ENCODE results near the gene COLEC11. TPM values are rescaled to one million over a fixed set of nuclear protein-coding genes. Genes with fewer than 3 reads are reported as not detected.

Gene COLEC11
- polyA plus RNA-seq, 1 experiment, result 0.15 TPM

DNA sequence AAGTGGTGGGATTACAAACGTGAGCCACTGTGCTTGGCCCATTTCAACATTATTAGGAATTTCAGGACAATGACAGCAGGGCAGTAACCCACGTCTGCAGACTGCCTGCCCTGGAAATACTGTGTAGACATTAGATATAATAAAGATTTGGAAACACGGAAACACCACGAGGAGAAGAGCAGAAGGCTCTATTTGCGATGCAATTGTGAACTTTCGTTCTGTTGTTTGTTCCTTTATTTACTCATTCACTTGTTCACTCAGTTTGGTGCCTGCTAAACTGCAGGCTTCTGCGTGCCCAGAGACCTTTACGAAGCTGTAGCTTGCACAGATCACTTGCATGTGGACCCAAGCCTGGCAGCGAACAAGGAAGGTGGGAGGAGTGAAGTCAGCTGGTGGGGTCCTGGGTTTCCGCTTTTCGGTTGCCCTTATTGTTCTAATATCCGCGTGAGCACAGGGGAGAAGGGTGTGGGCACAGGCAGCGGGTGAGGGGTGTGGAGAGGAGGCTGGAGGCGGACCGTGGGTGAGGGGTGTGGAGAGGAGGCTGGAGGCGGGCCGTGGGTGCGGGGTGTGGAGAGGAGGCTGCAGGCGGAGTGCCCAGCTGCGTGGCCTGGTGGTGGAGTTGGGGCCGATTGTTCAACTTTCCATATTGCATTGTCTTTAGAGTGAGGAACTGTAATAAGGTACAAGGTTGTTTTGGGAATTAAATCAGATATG lies 3.4 kb downstream of the COLEC11 start:
- ChIA-PET CTCF (no interaction called here), POLR2A (no interaction called here)
- DNase-seq (ENCODE audit: low read depth), result no peak
- Histone ChIP-seq H3K4me3 (ENCODE audit: low read depth, low read length) (no peak overlapping the region), H3K27me3 (ENCODE audit: control insufficient read depth, insufficient read depth, low read length) (no peaks in the 10 kb centered on the region), H3K36me3 (ENCODE audit: control insufficient read depth, insufficient read depth, low read length) (no peaks in the 10 kb centered on the region)
- TF ChIP-seq, protein P1, sequence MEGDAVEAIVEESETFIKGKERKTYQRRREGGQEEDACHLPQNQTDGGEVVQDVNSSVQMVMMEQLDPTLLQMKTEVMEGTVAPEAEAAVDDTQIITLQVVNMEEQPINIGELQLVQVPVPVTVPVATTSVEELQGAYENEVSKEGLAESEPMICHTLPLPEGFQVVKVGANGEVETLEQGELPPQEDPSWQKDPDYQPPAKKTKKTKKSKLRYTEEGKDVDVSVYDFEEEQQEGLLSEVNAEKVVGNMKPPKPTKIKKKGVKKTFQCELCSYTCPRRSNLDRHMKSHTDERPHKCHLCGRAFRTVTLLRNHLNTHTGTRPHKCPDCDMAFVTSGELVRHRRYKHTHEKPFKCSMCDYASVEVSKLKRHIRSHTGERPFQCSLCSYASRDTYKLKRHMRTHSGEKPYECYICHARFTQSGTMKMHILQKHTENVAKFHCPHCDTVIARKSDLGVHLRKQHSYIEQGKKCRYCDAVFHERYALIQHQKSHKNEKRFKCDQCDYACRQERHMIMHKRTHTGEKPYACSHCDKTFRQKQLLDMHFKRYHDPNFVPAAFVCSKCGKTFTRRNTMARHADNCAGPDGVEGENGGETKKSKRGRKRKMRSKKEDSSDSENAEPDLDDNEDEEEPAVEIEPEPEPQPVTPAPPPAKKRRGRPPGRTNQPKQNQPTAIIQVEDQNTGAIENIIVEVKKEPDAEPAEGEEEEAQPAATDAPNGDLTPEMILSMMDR (IDR thresholded peaks at IDR 0.05; ENCODE audit: insufficient read depth, low read depth, low read length), result no peak

DNA sequence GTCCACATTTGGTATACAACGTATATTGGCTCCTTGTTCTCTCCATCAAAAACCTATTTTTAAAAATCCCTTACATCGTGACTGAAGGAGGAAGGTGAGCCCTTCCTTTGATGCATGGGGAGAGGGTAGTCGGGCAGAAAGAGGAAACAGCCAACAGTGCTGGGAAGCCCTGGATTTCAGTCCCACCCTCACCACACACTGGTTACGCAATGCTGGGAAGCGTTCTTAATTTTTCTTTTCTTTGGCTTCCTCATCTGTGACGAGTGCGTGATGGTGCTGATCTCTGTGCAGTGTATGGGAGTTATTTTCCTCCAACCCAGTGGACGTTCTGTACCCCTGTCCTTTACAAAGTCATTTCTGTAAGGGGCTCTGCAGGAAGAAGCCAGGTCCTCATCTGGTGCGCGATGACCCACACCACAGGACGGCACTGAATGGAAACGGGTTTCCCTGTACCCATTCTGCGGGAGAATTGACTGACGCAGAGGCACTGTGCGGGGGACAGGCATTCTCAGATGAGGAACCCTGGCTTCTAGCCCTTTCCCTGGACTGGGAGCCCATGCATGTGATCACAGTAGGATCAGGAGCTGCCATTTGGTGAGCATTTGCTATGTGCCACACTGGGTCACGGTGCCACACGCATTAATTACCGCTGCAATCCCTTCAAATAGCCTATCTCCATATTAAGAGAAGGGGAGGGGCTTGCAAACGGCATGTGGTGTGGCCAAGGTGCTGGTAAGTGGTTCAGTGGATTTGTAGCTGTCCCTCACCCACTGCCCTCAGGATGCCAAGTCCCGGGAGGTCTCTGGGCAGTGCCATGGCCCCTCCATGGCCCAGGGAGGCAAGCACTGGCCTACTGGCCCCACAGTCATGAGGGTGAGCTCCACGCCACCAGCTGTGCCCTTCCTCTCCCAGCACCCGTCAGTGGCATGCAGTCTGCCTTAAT lies 4.3 kb downstream of the COLEC11 start:
- no peak for DNase-seq (ENCODE audit: low read depth)
- TF ChIP-seq, protein P1 (IDR thresholded peaks at IDR 0.05; ENCODE audit: insufficient read depth, low read depth, low read length), result no peak
- no peak overlapping the region for H3K4me3 ChIP-seq (ENCODE audit: low read depth, low read length)
- CTCF ChIA-PET, result no interaction called here
- POLR2A ChIA-PET, result no interaction called here
- no peaks in the 10 kb centered on the region for H3K27me3 ChIP-seq (ENCODE audit: control insufficient read depth, insufficient read depth, low read length)
- no peaks in the 10 kb centered on the region for H3K36me3 ChIP-seq (ENCODE audit: control insufficient read depth, insufficient read depth, low read length)

DNA sequence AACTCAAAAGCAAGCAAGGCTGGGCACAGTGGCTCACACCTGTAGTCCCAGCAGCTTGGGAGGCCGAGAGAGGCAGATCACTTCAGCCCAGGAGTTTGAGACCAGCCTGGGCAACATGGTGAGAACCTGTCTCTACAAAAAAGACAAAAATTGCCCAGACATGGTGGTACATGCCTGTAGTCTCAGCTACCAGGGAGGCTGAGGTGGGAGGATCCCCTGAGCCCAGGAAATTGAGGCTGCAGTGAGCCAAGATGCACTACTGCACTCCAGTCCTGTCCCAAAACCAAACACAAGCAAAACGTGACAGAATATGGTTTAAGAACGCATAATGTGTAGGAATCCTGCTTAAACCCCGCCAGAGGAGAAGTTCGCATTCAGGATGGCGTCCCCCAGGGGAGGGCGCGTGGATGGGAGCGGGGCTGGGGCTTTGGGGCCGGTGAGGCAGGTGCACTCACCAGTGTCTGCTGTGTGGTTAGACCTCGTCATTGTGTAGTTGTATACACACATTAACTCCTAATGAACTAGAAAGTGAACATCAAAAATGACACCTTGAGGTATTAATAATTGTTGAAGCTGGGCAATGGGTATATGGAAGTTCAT lies 5.4 kb downstream of the COLEC11 start:
- no peak overlapping the region for H3K4me3 ChIP-seq (ENCODE audit: low read depth, low read length)
- H3K36me3 ChIP-seq (ENCODE audit: control insufficient read depth, insufficient read depth, low read length), result no peaks in the 10 kb centered on the region
- no peaks in the 10 kb centered on the region for H3K27me3 ChIP-seq (ENCODE audit: control insufficient read depth, insufficient read depth, low read length)
- TF ChIP-seq, protein P1 (IDR thresholded peaks at IDR 0.05; ENCODE audit: insufficient read depth, low read depth, low read length), result no peak
- POLR2A ChIA-PET, result no interaction called here
- CTCF ChIA-PET, result interaction anchor here (0.6 kb wide), 2 partner anchors 51 to 177 kb away, joined by 3 read pairs; no protein-coding TSS in a partner anchor
- no peak for DNase-seq (ENCODE audit: low read depth)

DNA sequence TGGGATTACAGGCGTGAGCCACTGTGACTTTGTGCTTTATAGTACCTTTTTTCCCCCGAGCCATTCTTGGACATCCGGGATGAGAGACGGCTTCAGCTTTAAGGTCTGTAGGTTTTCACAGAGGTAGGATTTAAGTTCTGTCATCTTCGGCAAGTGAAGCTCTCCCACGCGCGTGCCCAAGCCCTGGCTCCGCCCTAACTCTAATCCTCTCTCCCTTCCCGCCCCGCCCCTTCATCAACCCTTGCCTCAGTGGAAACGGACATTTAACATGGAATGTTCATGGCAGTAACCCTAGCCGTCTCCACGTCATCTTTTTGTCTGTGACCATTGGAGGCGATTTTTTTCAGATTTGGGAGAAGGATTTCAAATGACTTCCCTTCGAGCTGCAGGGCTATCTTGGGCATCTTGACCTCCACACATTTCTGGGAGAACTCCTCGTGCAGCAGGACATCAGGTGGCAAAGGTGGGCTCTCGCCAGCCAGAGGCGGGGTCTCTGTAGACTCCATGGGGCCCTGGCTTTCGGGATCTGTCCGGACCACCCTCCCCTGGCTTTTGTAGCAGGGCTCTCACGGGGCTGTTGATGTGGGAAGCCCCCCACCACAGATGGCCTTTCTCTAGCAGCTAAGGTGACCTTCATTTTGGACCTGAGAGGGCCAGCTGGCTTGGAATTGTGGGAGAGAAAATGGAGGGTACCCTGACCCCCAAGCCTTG lies 6.8 kb downstream of the COLEC11 start:
- Histone ChIP-seq H3K4me3 (ENCODE audit: low read depth, low read length) (no peak overlapping the region), H3K27me3 (ENCODE audit: control insufficient read depth, insufficient read depth, low read length) (no peaks in the 10 kb centered on the region), H3K36me3 (ENCODE audit: control insufficient read depth, insufficient read depth, low read length) (no peaks in the 10 kb centered on the region)
- TF ChIP-seq, protein P1 (IDR thresholded peaks at IDR 0.05; ENCODE audit: insufficient read depth, low read depth, low read length), result no peak
- ChIA-PET CTCF (no interaction called here), POLR2A (no interaction called here)
- no peak for DNase-seq (ENCODE audit: low read depth)

All from BJ (cell line).